A549 (cell line): ENCODE data around the gene GRM7. TPM values are rescaled to one million over a fixed set of nuclear protein-coding genes. Genes with fewer than 3 reads are reported as not detected.

Experiments
- ATAC-seq, 2 experiments: fragments of 200-7000 bp in 1 of 2; fragments of >200 bp in 1 of 2; cut with Nextera tagmentation in 1 of 2; cut with Tn5 transposase in 1 of 2; 3 replicates each; pipeline versions ENCODE4 v1.8.0 to v1.9.1; 2018 to 2020; ENCODE audit warnings: mild to moderate bottlenecking in 1 of 2, moderate library complexity in 1 of 2
- CTCF ChIA-PET: fragments of 300-600 bp; sonication (Branson Sonifier 250); formaldehyde crosslinking; extraction: SDS; loops from one replicate; lab custom pipeline; 2021; ENCODE audit warnings: antibody characterized with exemption, inconsistent platforms; lab: Yijun Ruan, JAX
- POLR2A ChIA-PET: fragments of 350-600 bp; formaldehyde crosslinking; extraction: SDS; loops from one replicate; lab custom pipeline; 2021; ENCODE audit warnings: antibody characterized with exemption, inconsistent platforms; lab: Yijun Ruan, JAX
- DNase-seq, 2 experiments: peaks; one replicate each; pipeline versions ENCODE4 v3.0.0 to v3.0.0-alpha.2; 2011 to 2016; ENCODE audit warnings: low read depth in 1 of 2, low spot score in 1 of 2
- FAIRE-seq: peaks from 2 replicates; lab custom pipeline; 2011; peaks lifted over from hg19 to GRCh38; lab: Jason Lieb, UNC
- H3K27ac ChIP-seq, 2 experiments: fragments of >200 bp; sonication (Bioruptor Twin); formaldehyde crosslinking; 3 replicates each; pipeline ENCODE4 v1.5.1; 2016 to 2017
- H3K4me1 ChIP-seq: fragments of >200 bp; sonication (Bioruptor Twin); formaldehyde crosslinking; 3 replicates; pipeline ENCODE4 v1.6.1; 2016
- H3K4me2 ChIP-seq: fragments of >200 bp; sonication (Bioruptor Twin); formaldehyde crosslinking; 3 replicates; pipeline ENCODE4 v1.6.1; 2016
- H3K4me3 ChIP-seq: fragments of >200 bp; sonication (Bioruptor Twin); formaldehyde crosslinking; 3 replicates; pipeline ENCODE4 v1.5.1; 2016
- H3K9me3 ChIP-seq: fragments of >200 bp; sonication (Bioruptor Twin); formaldehyde crosslinking; 3 replicates; pipeline ENCODE4 v1.6.1; 2016
- ATOH8 ChIP-seq: fragments of 250-450 bp; sonication (Bioruptor Pico); IDR thresholded peaks from 2 replicates; pipeline ENCODE4 v1.5.0; 2020; ENCODE audit warnings: low read depth, mild to moderate bottlenecking, moderate library complexity
- BCL3 ChIP-seq: fragments of >200 bp; sonication (Bioruptor Twin); formaldehyde crosslinking; IDR thresholded peaks from 3 replicates; pipeline ENCODE4 v1.6.1; 2016
- BHLHE40 ChIP-seq: IDR thresholded peaks from 2 replicates; pipeline ENCODE4 v1.6.1; 2012; ENCODE audit warnings: low read depth, low read length, inconsistent platforms
- CBX2 ChIP-seq: fragments of 200-600 bp; sonication (generic); IDR thresholded peaks from 2 replicates; pipeline ENCODE4 v1.6.1; 2016; ENCODE audit warnings: low read depth, mild to moderate bottlenecking, borderline replicate concordance
- CHD2 ChIP-seq: fragments of 150-350 bp; IDR thresholded peaks from 2 replicates; pipeline ENCODE4 v1.6.1; 2014; ENCODE audit warnings: low read length; ENCODE audit not compliant: partially characterized antibody
- E2F6 ChIP-seq: IDR thresholded peaks from 2 replicates; pipeline ENCODE4 v1.6.1; 2012; ENCODE audit warnings: low read depth, borderline replicate concordance
- ELK1 ChIP-seq: fragments of 150-350 bp; IDR thresholded peaks from 2 replicates; pipeline ENCODE4 v1.6.1; 2014; ENCODE audit warnings: low read depth, mild to moderate bottlenecking, low read length
- EP300 ChIP-seq, 2 experiments: fragments of >200 bp; sonication (Bioruptor Twin); formaldehyde crosslinking; IDR thresholded peaks; 2 replicates in 1 of 2; 3 replicates in 1 of 2; pipeline ENCODE4 v1.6.1; 2016 to 2017
- FOSL2 ChIP-seq, 2 experiments: fragments of 450-650 bp in 1 of 2; fragments of >200 bp in 1 of 2; sonication (Bioruptor Twin) in 1 of 2; formaldehyde crosslinking; IDR thresholded peaks; 2 replicates each; pipeline versions ENCODE4 v1.5.0 to v1.6.1; 2016 to 2020; ENCODE audit warnings: mild to moderate bottlenecking in 1 of 2, moderate library complexity in 1 of 2
- FOXS1 ChIP-seq: fragments of 250-450 bp; sonication (Bioruptor Pico); IDR thresholded peaks from 2 replicates; pipeline ENCODE4 v1.5.0; 2020; ENCODE audit warnings: mild to moderate bottlenecking, moderate library complexity
- HES2 ChIP-seq: fragments of >200 bp; sonication (Bioruptor Twin); formaldehyde crosslinking; IDR thresholded peaks from 2 replicates; pipeline ENCODE4 v1.6.1; 2016
- HMGXB4 ChIP-seq: fragments of 250-450 bp; sonication (Bioruptor Pico); IDR thresholded peaks from 2 replicates; pipeline ENCODE4 v1.5.0; 2021; ENCODE audit warnings: mild to moderate bottlenecking, moderate library complexity, borderline replicate concordance
- HOXA7 ChIP-seq: fragments of 250-450 bp; sonication (Bioruptor Pico); IDR thresholded peaks from 2 replicates; pipeline ENCODE4 v1.5.0; 2020; ENCODE audit warnings: mild to moderate bottlenecking, moderate library complexity
- KDM5A ChIP-seq: fragments of 200-600 bp; sonication (generic); IDR thresholded peaks from 2 replicates; pipeline ENCODE4 v1.6.1; 2016; ENCODE audit warnings: antibody characterized with exemption, mild to moderate bottlenecking
- MAX ChIP-seq: IDR thresholded peaks from 2 replicates; pipeline ENCODE4 v1.6.1; 2012
- MAZ ChIP-seq: fragments of 150-350 bp; IDR thresholded peaks from 2 replicates; pipeline ENCODE4 v1.6.1; 2014; ENCODE audit warnings: antibody characterized with exemption, low read depth, low read length, borderline replicate concordance
- MYC ChIP-seq: IDR thresholded peaks from 2 replicates; pipeline ENCODE4 v1.6.1; 2012; ENCODE audit warnings: mild to moderate bottlenecking, inconsistent platforms, low read length, improper control_type of control experiment, borderline replicate concordance
- NPAS2 ChIP-seq: fragments of 250-450 bp; sonication (Bioruptor Pico); IDR thresholded peaks from 2 replicates; pipeline ENCODE4 v1.8.0; 2022; ENCODE audit warnings: mild to moderate bottlenecking, moderate library complexity, borderline replicate concordance
- POLR2AphosphoS2 ChIP-seq: conservative IDR thresholded peaks from 2 replicates; pipeline ENCODE4 v1.6.1; 2012; ENCODE audit warnings: low read length, improper control_type of control experiment, inconsistent platforms
- RARB ChIP-seq: fragments of 250-450 bp; sonication (Bioruptor Pico); IDR thresholded peaks from 2 replicates; pipeline ENCODE4 v1.8.0; 2021; ENCODE audit warnings: mild to moderate bottlenecking, moderate library complexity
- SMC3 ChIP-seq: fragments of >200 bp; sonication (Bioruptor Twin); formaldehyde crosslinking; IDR thresholded peaks from 3 replicates; pipeline ENCODE4 v1.6.1; 2018; ENCODE audit warnings: inconsistent platforms
- SREBF2 ChIP-seq: fragments of 450-650 bp; IDR thresholded peaks from 2 replicates; pipeline ENCODE4 v1.6.1; 2014; ENCODE audit warnings: mild to moderate bottlenecking, moderate library complexity
- ZNF302 ChIP-seq: fragments of 250-450 bp; sonication (Bioruptor Pico); IDR thresholded peaks from 2 replicates; pipeline ENCODE4 v1.9.0; 2021; ENCODE audit warnings: inconsistent platforms, mild to moderate bottlenecking, moderate library complexity
- WGBS: methylation state at CpG from one replicate; pipeline ENCODE4 v1.1.6; 2017; ENCODE audit errors: missing lambda C conversion rate; 5-methylcytosine and 5-hydroxymethylcytosine counted together
- polyA plus RNA-seq, 4 experiments: library from polyadenylated mRNA; depleted of rRNA in 3 of 4; stranded (reverse); fragments of >200 nt; fragmentation: RNase III in 1 of 4; extraction: RNeasy Plus Mini Kit Qiagen cat#74134 plus additional on column Dnase treatment in 1 of 4; gene quantifications; 2 replicates in 3 of 4; 3 replicates in 1 of 4; pipeline ENCODE4 v1.2.3, GENCODE V29; 2011 to 2017
- TF ChIP-seq, protein P1 (sequence below): fragments of >200 bp; sonication (Bioruptor Twin); formaldehyde crosslinking; IDR thresholded peaks from 3 replicates; pipeline ENCODE4 v1.5.1; 2016

The GRM7 gene
- polyA plus RNA-seq, 2 of the 4 experiments (the other 2 are of a cell fraction) = not detected

DNA sequence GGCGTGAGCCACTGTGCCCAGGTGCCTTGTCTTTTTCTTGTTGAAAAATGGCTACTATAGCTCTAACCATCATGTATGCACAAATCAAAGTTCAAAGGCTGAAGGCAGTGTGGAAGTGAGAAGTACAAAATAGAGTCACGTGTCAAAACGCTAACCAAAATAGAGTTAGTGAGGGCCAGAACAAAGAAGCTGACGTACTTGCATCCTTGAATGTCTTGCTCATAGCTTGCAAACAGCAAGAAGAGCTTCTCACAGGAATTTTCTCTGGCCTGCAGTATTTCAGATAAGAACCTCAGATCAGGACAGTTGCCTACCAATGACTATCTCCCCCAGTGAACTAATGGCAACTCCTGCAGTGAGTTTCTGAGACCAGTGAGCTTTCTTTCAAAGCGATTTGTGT, 713.5 kb downstream of the GRM7 start:
- no peak for FAIRE-seq
- ATAC-seq = no peak
- Histone ChIP-seq H3K9me3 (no peaks in the 10 kb centered on the region), H3K4me3 (no peak overlapping the region), H3K4me1 (no peaks in the 10 kb centered on the region), H3K4me2 (no peak overlapping the region), H3K27ac (no peak overlapping the region)
- 10% methylated on average over 4 of the region's 5 CpGs for WGBS
- no peak for TF ChIP-seq BCL3
- no peak for TF ChIP-seq CHD2
- TF ChIP-seq MYC = no peak
- no peak for TF ChIP-seq FOSL2 (IDR thresholded peaks at IDR 0.05)
- TF ChIP-seq FOSL2 (CRISPR knock-in tag; IDR thresholded peaks at IDR 0.05) = no peak
- TF ChIP-seq POLR2AphosphoS2 = no peak
- no peak for TF ChIP-seq HOXA7
- no peak for TF ChIP-seq BHLHE40
- no peak for TF ChIP-seq FOXS1
- TF ChIP-seq, protein P1, sequence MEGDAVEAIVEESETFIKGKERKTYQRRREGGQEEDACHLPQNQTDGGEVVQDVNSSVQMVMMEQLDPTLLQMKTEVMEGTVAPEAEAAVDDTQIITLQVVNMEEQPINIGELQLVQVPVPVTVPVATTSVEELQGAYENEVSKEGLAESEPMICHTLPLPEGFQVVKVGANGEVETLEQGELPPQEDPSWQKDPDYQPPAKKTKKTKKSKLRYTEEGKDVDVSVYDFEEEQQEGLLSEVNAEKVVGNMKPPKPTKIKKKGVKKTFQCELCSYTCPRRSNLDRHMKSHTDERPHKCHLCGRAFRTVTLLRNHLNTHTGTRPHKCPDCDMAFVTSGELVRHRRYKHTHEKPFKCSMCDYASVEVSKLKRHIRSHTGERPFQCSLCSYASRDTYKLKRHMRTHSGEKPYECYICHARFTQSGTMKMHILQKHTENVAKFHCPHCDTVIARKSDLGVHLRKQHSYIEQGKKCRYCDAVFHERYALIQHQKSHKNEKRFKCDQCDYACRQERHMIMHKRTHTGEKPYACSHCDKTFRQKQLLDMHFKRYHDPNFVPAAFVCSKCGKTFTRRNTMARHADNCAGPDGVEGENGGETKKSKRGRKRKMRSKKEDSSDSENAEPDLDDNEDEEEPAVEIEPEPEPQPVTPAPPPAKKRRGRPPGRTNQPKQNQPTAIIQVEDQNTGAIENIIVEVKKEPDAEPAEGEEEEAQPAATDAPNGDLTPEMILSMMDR = no peak
- no peak for TF ChIP-seq SREBF2
- TF ChIP-seq CBX2 = no peak
- no peak for TF ChIP-seq E2F6
- no peak for TF ChIP-seq SMC3
- no peak for TF ChIP-seq NPAS2 (CRISPR knock-in tag)
- no peak for TF ChIP-seq ELK1
- TF ChIP-seq MAX = no peak
- DNase-seq = no peak
- CTCF ChIA-PET = interaction anchor here (1.2 kb wide), 1 partner anchor 10 kb away, joined by 3 read pairs; no protein-coding TSS in a partner anchor
- POLR2A ChIA-PET = no interaction called here

DNA sequence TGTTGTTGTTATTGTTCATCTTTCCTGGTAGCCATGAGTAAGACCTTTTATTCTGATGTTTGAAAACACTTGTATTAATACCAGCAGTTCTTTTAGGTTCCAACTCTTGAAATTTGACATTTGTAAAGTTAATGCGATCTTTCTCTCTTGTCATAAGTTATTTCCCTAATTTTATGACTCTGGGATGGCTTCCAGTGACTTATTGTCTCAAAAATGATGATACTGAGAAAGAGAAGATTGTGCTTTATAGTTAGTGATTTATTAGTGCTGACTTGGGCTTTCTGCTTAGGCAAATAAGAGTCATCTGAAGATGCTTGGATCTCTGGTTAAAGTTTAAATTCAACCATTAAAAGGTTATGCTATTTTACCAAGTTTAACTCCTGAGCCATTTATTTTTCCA, 715.2 kb downstream of the GRM7 start:
- WGBS = 7% methylated on average over 1 of the region's 1 CpG
- H3K4me1 ChIP-seq = no peaks in the 10 kb centered on the region
- no peak overlapping the region for H3K27ac ChIP-seq
- FAIRE-seq (no peak), DNase-seq (no peak), ATAC-seq (no peak)
- POLR2A ChIA-PET = no interaction called here
- no peak overlapping the region for H3K4me3 ChIP-seq
- no peak overlapping the region for H3K4me2 ChIP-seq
- H3K9me3 ChIP-seq = no peaks in the 10 kb centered on the region
- CTCF ChIA-PET = no interaction called here
- TF ChIP-seq, protein P1 = no peak
- TF ChIP-seq MAZ (no peak), HMGXB4 (CRISPR knock-in tag) (no peak), CBX2 (no peak), RARB (CRISPR knock-in tag) (no peak), ZNF302 (CRISPR knock-in tag) (no peak), ATOH8 (CRISPR knock-in tag) (no peak), FOSL2 (IDR thresholded peaks at IDR 0.05) (no peak), FOSL2 (CRISPR knock-in tag; IDR thresholded peaks at IDR 0.05) (no peak), KDM5A (no peak), EP300 (IDR thresholded peaks at IDR 0.05) (no peak), CHD2 (no peak), BCL3 (no peak), HES2 (no peak)
